SK-N-SH (cell line): ENCODE data around the gene ALKBH8. TPM values are rescaled to one million over a fixed set of nuclear protein-coding genes. Genes with fewer than 3 reads are reported as not detected.

Experiments used
- CTCF ChIA-PET: fragments of 300-600, 350-600 bp; formaldehyde crosslinking; extraction: SDS; loops from one replicate; lab custom pipeline; 2021; lab: Yijun Ruan, JAX
- POLR2A ChIA-PET: fragments of 350-600 bp; sonication (Branson Sonifier 250); formaldehyde crosslinking; extraction: SDS; loops from one replicate; lab custom pipeline; 2020; ENCODE audit warnings: antibody characterized with exemption, inconsistent platforms; lab: Yijun Ruan, JAX
- DNase-seq: peaks from one replicate; pipeline ENCODE4 v3.0.0; 2012
- H2AFZ ChIP-seq: fragments of 200-600 bp; sonication (generic); 2 replicates; pipeline ENCODE4 v1.8.1; 2016; ENCODE audit warnings: antibody characterized with exemption, mild to moderate bottlenecking, low read depth
- H3F3A ChIP-seq: fragments of 200-600 bp; sonication (generic); replicated peaks from 2 replicates; pipeline ENCODE3; 2016; ENCODE audit warnings: antibody characterized with exemption, mild to moderate bottlenecking; ENCODE audit not compliant: insufficient read depth
- H3K27ac ChIP-seq, 2 experiments: fragments of 200-500 bp in 1 of 2; fragments of 200-600 bp in 1 of 2; sonication (Bioruptor generic) in 1 of 2; sonication (generic), shearing (Covaris generic) in 1 of 2; 2 replicates each; pipeline versions ENCODE4 v1.5.1 to v1.6.1; 2014 to 2016; ENCODE audit warnings: low read depth in 2 of 2, inconsistent platforms in 1 of 2, low read length in 1 of 2, mild to moderate bottlenecking in 1 of 2, mixed read lengths in 1 of 2
- H3K27me3 ChIP-seq: fragments of 200-600 bp; sonication (generic), shearing (Covaris generic); 2 replicates; pipeline ENCODE4 v1.6.1; 2016; ENCODE audit warnings: mixed run types; ENCODE audit not compliant: insufficient read depth
- H3K36me3 ChIP-seq, 2 experiments: fragments of 200-500 bp in 1 of 2; fragments of 200-600 bp in 1 of 2; sonication (Bioruptor generic) in 1 of 2; sonication (generic) in 1 of 2; replicated peaks in 1 of 2; 2 replicates each; pipeline versions ENCODE3 to v1.5.1; 2014 to 2016; ENCODE audit warnings: low read length in 1 of 2, mild to moderate bottlenecking in 1 of 2; ENCODE audit not compliant: insufficient read depth in 2 of 2, control insufficient read depth in 1 of 2
- H3K4me1 ChIP-seq, 2 experiments: fragments of 200-500 bp in 1 of 2; fragments of 200-600 bp in 1 of 2; sonication (Bioruptor generic) in 1 of 2; sonication (generic), shearing (Covaris generic) in 1 of 2; 2 replicates each; pipeline versions ENCODE4 v1.5.1 to v1.6.1; 2014 to 2016; ENCODE audit warnings: low read depth in 1 of 2, low read length in 1 of 2, mixed run types in 1 of 2; ENCODE audit not compliant: insufficient read depth in 2 of 2, control insufficient read depth in 1 of 2
- H3K4me2 ChIP-seq: fragments of 200-600 bp; sonication (generic), shearing (Covaris generic); 2 replicates; pipeline ENCODE4 v1.6.1; 2017; ENCODE audit warnings: mixed run types
- H3K4me3 ChIP-seq, 2 experiments: fragments of 200-500 bp in 1 of 2; fragments of 200-600 bp in 1 of 2; sonication (Bioruptor generic) in 1 of 2; sonication (generic), shearing (Covaris generic) in 1 of 2; 2 replicates each; pipeline versions ENCODE4 v1.5.1 to v1.8.1; 2014 to 2016; ENCODE audit warnings: low read depth in 2 of 2, inconsistent platforms in 1 of 2, low read length in 1 of 2, mild to moderate bottlenecking in 1 of 2, mixed read lengths in 1 of 2, moderate library complexity in 1 of 2
- H3K79me2 ChIP-seq: fragments of 200-600 bp; sonication (generic); 2 replicates; pipeline ENCODE4 v1.8.1; 2017; ENCODE audit warnings: mild to moderate bottlenecking; ENCODE audit not compliant: insufficient read depth
- H3K9ac ChIP-seq: fragments of 200-600 bp; sonication (generic); 2 replicates; pipeline ENCODE4 v1.6.1; 2017; ENCODE audit warnings: mixed run types
- H3K9me2 ChIP-seq: fragments of 200-600 bp; sonication (generic); 2 replicates; pipeline ENCODE4 v1.6.1; 2017; ENCODE audit warnings: mixed run types
- H3K9me3 ChIP-seq: fragments of 200-600 bp; sonication (generic); 2 replicates; pipeline ENCODE4 v1.6.1; 2017; ENCODE audit warnings: mixed run types, mild to moderate bottlenecking, moderate library complexity
- H4K20me1 ChIP-seq: fragments of 200-600 bp; sonication (generic); 2 replicates; pipeline ENCODE4 v1.6.1; 2017; ENCODE audit warnings: mild to moderate bottlenecking, mixed run types; ENCODE audit not compliant: insufficient read depth
- EP300 ChIP-seq, 2 experiments: IDR thresholded peaks; 2 replicates each; pipeline versions ENCODE4 v1.4.0 to v1.6.1; 2012; ENCODE audit warnings: borderline replicate concordance in 1 of 2, low read depth in 1 of 2, low read length in 1 of 2
- EZH2phosphoT487 ChIP-seq: fragments of 200-600 bp; sonication (generic); IDR thresholded peaks from 2 replicates; pipeline ENCODE4 v1.6.1; 2017; ENCODE audit warnings: low read depth, mixed run types, mild to moderate bottlenecking, antibody characterized with exemption, moderate library complexity, borderline replicate concordance
- FOSL2 ChIP-seq: IDR thresholded peaks from 2 replicates; pipeline ENCODE4 v1.4.0; 2012; ENCODE audit warnings: low read depth, mild to moderate bottlenecking, moderate library complexity, borderline replicate concordance
- MEF2A ChIP-seq: IDR thresholded peaks from 2 replicates; pipeline ENCODE4 v1.4.0; 2012; ENCODE audit warnings: low read depth, borderline replicate concordance
- MXI1 ChIP-seq: IDR thresholded peaks from 2 replicates; pipeline ENCODE4 v1.6.1; 2012; ENCODE audit warnings: mild to moderate bottlenecking, low read depth, low read length, improper control_type of control experiment
- NFIC ChIP-seq: IDR thresholded peaks from 2 replicates; pipeline ENCODE4 v1.4.0; 2012; ENCODE audit warnings: borderline replicate concordance
- NRF1 ChIP-seq: IDR thresholded peaks from 2 replicates; pipeline ENCODE4 v1.6.1; 2012; ENCODE audit warnings: low read depth, mild to moderate bottlenecking, low read length
- POLR2AphosphoS5 ChIP-seq: IDR thresholded peaks from 2 replicates; pipeline ENCODE4 v1.6.1; 2012; ENCODE audit warnings: low read depth, low read length
- RAD21 ChIP-seq: IDR thresholded peaks from 2 replicates; pipeline ENCODE4 v1.6.1; 2012; ENCODE audit warnings: mild to moderate bottlenecking, low read length
- RCOR1 ChIP-seq: fragments of 150-350 bp; IDR thresholded peaks from 2 replicates; pipeline ENCODE4 v1.6.1; 2017; ENCODE audit warnings: antibody characterized with exemption, low read length
- RFX5 ChIP-seq: IDR thresholded peaks from 2 replicates; pipeline ENCODE4 v1.6.1; 2012; ENCODE audit warnings: mild to moderate bottlenecking, improper control_type of control experiment, low read length
- RXRA ChIP-seq: IDR thresholded peaks from 2 replicates; pipeline ENCODE4 v1.4.0; 2012; ENCODE audit warnings: low read depth, mild to moderate bottlenecking, borderline replicate concordance
- SMC3 ChIP-seq: IDR thresholded peaks from 2 replicates; pipeline ENCODE4 v1.6.1; 2012; ENCODE audit warnings: low read depth, low read length, improper control_type of control experiment
- TAF1 ChIP-seq: IDR thresholded peaks from 2 replicates; pipeline ENCODE4 v1.6.1; 2012; ENCODE audit warnings: low read depth, mild to moderate bottlenecking, low read length, moderate library complexity, borderline replicate concordance
- TCF12 ChIP-seq: IDR thresholded peaks from 2 replicates; pipeline ENCODE4 v1.4.0; 2012
- TEAD4 ChIP-seq: IDR thresholded peaks from 2 replicates; pipeline ENCODE4 v1.4.0; 2012; ENCODE audit warnings: mild to moderate bottlenecking, borderline replicate concordance; ENCODE audit not compliant: insufficient read depth
- YY1 ChIP-seq: IDR thresholded peaks from 2 replicates; pipeline ENCODE4 v1.4.0; 2012; ENCODE audit warnings: low read depth, mild to moderate bottlenecking
- ZBTB33 ChIP-seq: IDR thresholded peaks from 2 replicates; pipeline ENCODE4 v1.4.0; 2012; ENCODE audit warnings: low read depth, borderline replicate concordance
- WGBS: methylation state at CpG from one replicate; pipeline ENCODE4 v1.1.6; 2017; ENCODE audit warnings: low lambda C conversion rate; 5-methylcytosine and 5-hydroxymethylcytosine counted together
- polyA plus RNA-seq, 3 experiments: library from polyadenylated mRNA; depleted of rRNA; stranded (reverse); fragments of >200 nt; gene quantifications; 2 replicates each; pipeline ENCODE4 v1.2.3, GENCODE V29; 2012
- TF ChIP-seq, protein P1 (sequence below): fragments of 200-600 bp; sonication (generic); IDR thresholded peaks from 2 replicates; pipeline ENCODE4 v1.6.1; 2017; ENCODE audit warnings: antibody characterized with exemption, mild to moderate bottlenecking, moderate library complexity
- TF ChIP-seq, protein P2 (sequence below): IDR thresholded peaks from 2 replicates; pipeline ENCODE4 v1.4.0; 2012; ENCODE audit warnings: low read depth
- TF ChIP-seq, protein P3 (sequence below): fragments of 150-350 bp; IDR thresholded peaks from 2 replicates; pipeline ENCODE4 v1.6.1; 2017; ENCODE audit warnings: antibody characterized with exemption, low read length, low read depth, borderline replicate concordance

The ALKBH8 gene
- polyA plus RNA-seq, 1 of the 3 experiments (the other 2 are of a cell fraction) = 2.4 TPM

GRCh38 chr11:107590460-107591377 is 25.2 kb upstream of the ALKBH8 start, which contains the start of gene ELMOD1:
ELMOD1 (plus strand) TSS chr11:107591147; CDS start chr11:107618190, 27,043 bp downstream.
- Histone ChIP-seq H3K27ac (no peak within 1 kb of the TSS), H3F3A (no peaks in the 10 kb centered on the region), H4K20me1 (no peaks in the 10 kb centered on the region), H3K4me2 (peak within 1 kb of the TSS; percentile 99), H3K9me3 (no peaks in the 10 kb centered on the region), H3K27me3 (peaks cover 40% of the 10 kb centered on the region), H3K9ac (no peak within 1 kb of the TSS), H3K79me2 (no peaks in the 10 kb centered on the region), H3K4me1 (peaks cover 4 to 15% of the 10 kb centered on the region in 2 experiments; a peak in 1 of 4 replicates), H3K36me3 (no peaks in the 10 kb centered on the region), H2AFZ (peak within 1 kb of the TSS; percentile 92), H3K4me3 (peak within 1 kb of the TSS; percentile 63 to 73), H3K9me2 (no peaks in the 10 kb centered on the region)
- ChIA-PET POLR2A (no interaction called here), CTCF (interaction anchor here (1.0 to 4.3 kb wide), 5 partner anchors 15 to 99 kb away, joined by 3 to 24 read pairs (median 5); no protein-coding TSS in a partner anchor)
- TF ChIP-seq, protein P1, sequence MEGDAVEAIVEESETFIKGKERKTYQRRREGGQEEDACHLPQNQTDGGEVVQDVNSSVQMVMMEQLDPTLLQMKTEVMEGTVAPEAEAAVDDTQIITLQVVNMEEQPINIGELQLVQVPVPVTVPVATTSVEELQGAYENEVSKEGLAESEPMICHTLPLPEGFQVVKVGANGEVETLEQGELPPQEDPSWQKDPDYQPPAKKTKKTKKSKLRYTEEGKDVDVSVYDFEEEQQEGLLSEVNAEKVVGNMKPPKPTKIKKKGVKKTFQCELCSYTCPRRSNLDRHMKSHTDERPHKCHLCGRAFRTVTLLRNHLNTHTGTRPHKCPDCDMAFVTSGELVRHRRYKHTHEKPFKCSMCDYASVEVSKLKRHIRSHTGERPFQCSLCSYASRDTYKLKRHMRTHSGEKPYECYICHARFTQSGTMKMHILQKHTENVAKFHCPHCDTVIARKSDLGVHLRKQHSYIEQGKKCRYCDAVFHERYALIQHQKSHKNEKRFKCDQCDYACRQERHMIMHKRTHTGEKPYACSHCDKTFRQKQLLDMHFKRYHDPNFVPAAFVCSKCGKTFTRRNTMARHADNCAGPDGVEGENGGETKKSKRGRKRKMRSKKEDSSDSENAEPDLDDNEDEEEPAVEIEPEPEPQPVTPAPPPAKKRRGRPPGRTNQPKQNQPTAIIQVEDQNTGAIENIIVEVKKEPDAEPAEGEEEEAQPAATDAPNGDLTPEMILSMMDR = 0 out of 2 replicates have a peak, but pooled peaks have one; percentile 17
- TF ChIP-seq EZH2phosphoT487 (no peak), RXRA (no peak), MEF2A (no peak), RFX5 (no peak), YY1 (no peak), EP300 (IDR thresholded peaks at IDR 0.05; ENCODE audit: borderline replicate concordance in 1 of 2, low read depth in 1 of 2, low read length in 1 of 2) (no peak), POLR2AphosphoS5 (no peak)
- DNase-seq = peak; percentile 90
- under 1% methylated on average over 27 of the region's 74 CpGs for WGBS

DNA sequence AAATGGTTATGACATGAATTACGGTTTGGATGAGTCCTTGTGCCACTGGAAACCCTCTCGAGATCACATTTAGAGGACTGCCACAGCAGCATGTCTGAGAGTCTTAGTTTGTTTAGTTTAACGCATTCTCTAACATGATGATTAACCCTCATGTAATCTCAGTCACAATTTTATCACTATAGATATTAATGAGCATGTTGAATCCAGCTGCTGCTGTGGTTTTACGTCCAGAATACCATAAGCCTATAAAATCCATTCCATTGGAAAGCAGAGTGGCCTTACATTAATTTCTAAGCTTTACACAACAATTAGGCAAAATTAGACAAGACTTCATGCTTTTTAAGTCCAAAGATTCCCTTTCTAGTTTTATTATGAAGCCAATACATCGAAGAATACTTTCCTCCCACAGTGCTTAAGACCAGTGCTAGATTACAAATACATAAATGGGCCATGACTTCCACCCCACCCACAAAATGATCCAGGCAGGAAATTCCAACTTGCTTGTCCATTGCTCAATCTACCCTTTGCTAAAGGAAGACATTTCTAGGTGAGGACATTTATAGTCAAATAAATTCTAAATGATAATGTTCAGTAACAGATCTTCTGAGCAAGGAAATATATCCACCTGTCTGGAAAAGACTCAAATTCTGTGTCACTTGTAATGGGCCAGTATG is 21.9 kb upstream of the ALKBH8 start:
- DNase-seq = no peak
- TF ChIP-seq EZH2phosphoT487 (no peak), RAD21 (no peak), ZBTB33 (no peak), RCOR1 (no peak), NRF1 (no peak), TCF12 (no peak), NFIC (no peak), TAF1 (no peak), TEAD4 (no peak), RFX5 (no peak), MXI1 (no peak), FOSL2 (no peak), SMC3 (no peak)
- TF ChIP-seq, protein P2, sequence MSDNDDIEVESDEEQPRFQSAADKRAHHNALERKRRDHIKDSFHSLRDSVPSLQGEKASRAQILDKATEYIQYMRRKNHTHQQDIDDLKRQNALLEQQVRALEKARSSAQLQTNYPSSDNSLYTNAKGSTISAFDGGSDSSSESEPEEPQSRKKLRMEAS = no peak
- TF ChIP-seq, protein P3, sequence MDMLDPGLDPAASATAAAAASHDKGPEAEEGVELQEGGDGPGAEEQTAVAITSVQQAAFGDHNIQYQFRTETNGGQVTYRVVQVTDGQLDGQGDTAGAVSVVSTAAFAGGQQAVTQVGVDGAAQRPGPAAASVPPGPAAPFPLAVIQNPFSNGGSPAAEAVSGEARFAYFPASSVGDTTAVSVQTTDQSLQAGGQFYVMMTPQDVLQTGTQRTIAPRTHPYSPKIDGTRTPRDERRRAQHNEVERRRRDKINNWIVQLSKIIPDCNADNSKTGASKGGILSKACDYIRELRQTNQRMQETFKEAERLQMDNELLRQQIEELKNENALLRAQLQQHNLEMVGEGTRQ = no peak

More for the DNA sequence above, 21.9 kb upstream of the ALKBH8 start:
- no peak overlapping the region for H3K4me3 ChIP-seq
- no peak overlapping the region for H2AFZ ChIP-seq
- peaks cover 23% of the 10 kb centered on the region for H3K27me3 ChIP-seq
- H3F3A ChIP-seq = no peaks in the 10 kb centered on the region
- no peaks in the 10 kb centered on the region for H3K79me2 ChIP-seq
- ChIA-PET CTCF (interaction anchor here (1.0 to 1.4 kb wide), 4 partner anchors 11 to 39 kb away, joined by 3 to 6 read pairs (median 4); no protein-coding TSS in a partner anchor), POLR2A (no interaction called here)
- no peak overlapping the region for H3K4me2 ChIP-seq
- no peak overlapping the region for H3K9ac ChIP-seq
- no peaks in the 10 kb centered on the region for H4K20me1 ChIP-seq
- peaks cover 4 to 15% of the 10 kb centered on the region in 2 experiments; a peak in 1 of 4 replicates for H3K4me1 ChIP-seq
- 32% methylated on average over 5 of the region's 5 CpGs for WGBS
- no peaks in the 10 kb centered on the region for H3K9me3 ChIP-seq
- H3K27ac ChIP-seq = no peak overlapping the region
- H3K9me2 ChIP-seq = no peaks in the 10 kb centered on the region
- no peaks in the 10 kb centered on the region for H3K36me3 ChIP-seq
